ENCODE measurements around the gene EYA2. TPM values are rescaled to one million over a fixed set of nuclear protein-coding genes. Genes with fewer than 3 reads are reported as not detected.

The EYA2 gene
- total RNA-seq, 4 donors from 2014 or later, result 8.9 to 18.0 (median 9.5) TPM

GRCh38 chr20:47210470-47210869, 315.8 kb downstream of the EYA2 start:
- DNase-seq (ENCODE audit: low spot score), result no peak
- TF ChIP-seq CTCF (IDR thresholded peaks at IDR 0.05), result no peak
- ATAC-seq (ENCODE audit: low FRiP score), result no peak

GRCh38 chr20:47211036-47211435, 316.4 kb downstream of the EYA2 start:
- ATAC-seq (ENCODE audit: low FRiP score) (no peak), DNase-seq (ENCODE audit: low spot score) (no peak)
- TF ChIP-seq CTCF (IDR thresholded peaks at IDR 0.05), result no peak

GRCh38 chr20:47212606-47213207, 318.1 kb downstream of the EYA2 start:
- no peak for TF ChIP-seq CTCF (IDR thresholded peaks at IDR 0.05)
- no peak for DNase-seq (ENCODE audit: low spot score)
- no peak for ATAC-seq (ENCODE audit: low FRiP score)

GRCh38 chr20:47213966-47214365, 319.3 kb downstream of the EYA2 start:
- TF ChIP-seq CTCF (IDR thresholded peaks at IDR 0.05), result no peak
- ATAC-seq (ENCODE audit: low FRiP score) (no peak), DNase-seq (ENCODE audit: low spot score) (no peak)

- DNase-seq (ENCODE audit: low spot score) (no peak), ATAC-seq (ENCODE audit: low FRiP score) (no peak)
- no peak for TF ChIP-seq CTCF (IDR thresholded peaks at IDR 0.05)
Measured at GRCh38 chr20:47215653-47216397, 321.2 kb downstream of the EYA2 start.

GRCh38 chr20:47216819-47217410, 322.3 kb downstream of the EYA2 start:
- DNase-seq (ENCODE audit: low spot score), result no peak
- TF ChIP-seq CTCF (IDR thresholded peaks at IDR 0.05), result no peak
- ATAC-seq (ENCODE audit: low FRiP score), result no peak
